H1 (cell line): ENCODE results near the gene CMTR1. TPM values are rescaled to one million over a fixed set of nuclear protein-coding genes. Genes with fewer than 3 reads are reported as not detected.

ENCODE experiments used
- CBX8 ChIP-seq: fragments of 300-800, 300-1000 bp; sonication (generic); IDR thresholded peaks from 2 replicates; pipeline ENCODE4 v1.7.1; 2016; ENCODE audit warnings: low read depth, low read length, borderline replicate concordance
- CHD2 ChIP-seq: IDR thresholded peaks from 2 replicates; pipeline ENCODE4 v1.6.1; 2012; ENCODE audit warnings: low read length, improper control_type of control experiment
- EZH2 ChIP-seq: fragments of 200-600 bp; sonication (generic); IDR thresholded peaks from 2 replicates; pipeline ENCODE4 v1.7.1; 2012; ENCODE audit warnings: low read depth, mild to moderate bottlenecking, moderate library complexity, low read length, inconsistent platforms; ENCODE audit not compliant: severe bottlenecking
- POU5F1 ChIP-seq: IDR thresholded peaks from 2 replicates; pipeline ENCODE4 v1.6.1; 2011; ENCODE audit warnings: low read depth, mild to moderate bottlenecking, low read length, moderate library complexity
- RBBP5 ChIP-seq: IDR thresholded peaks from 2 replicates; pipeline ENCODE4 v1.7.1; 2012; ENCODE audit warnings: low read depth, mild to moderate bottlenecking, inconsistent platforms, low read length, moderate library complexity, borderline replicate concordance
- SIX5 ChIP-seq: IDR thresholded peaks from 2 replicates; pipeline ENCODE4 v1.6.1; 2011; ENCODE audit warnings: mild to moderate bottlenecking, low read depth, low read length
- SP4 ChIP-seq: IDR thresholded peaks from 2 replicates; pipeline ENCODE4 v1.6.1; 2012; ENCODE audit warnings: low read length, inconsistent platforms
- TCF12 ChIP-seq: IDR thresholded peaks from 2 replicates; pipeline ENCODE4 v1.6.1; 2011; ENCODE audit warnings: low read depth, mild to moderate bottlenecking, low read length
- polyA plus RNA-seq, 7 experiments: library from polyadenylated mRNA; depleted of rRNA in 3 of 7; stranded (reverse) in 5 of 7; unstranded in 2 of 7; fragments of >200 nt in 5 of 7; fragments of 200-250 nt in 2 of 7; gene quantifications; 1 replicate in 5 of 7; 2 replicates in 1 of 7; 4 replicates in 1 of 7; pipeline versions ENCODE4 v1.2.1 to v1.2.3, GENCODE V29; 2011 to 2013; ENCODE audit warnings: missing spikeins in 2 of 7, mixed read lengths in 2 of 7
- total RNA-seq: library from RNA; stranded (reverse); fragmentation: NEBNext Ultra II Directional; extraction: Animal tissue kit (Norgen Biotek cat#: 25700); gene quantifications from 2 replicates; pipeline ENCODE4 v1.2.1, GENCODE V29; 2021
- TF ChIP-seq, protein P1 (sequence below): fragments of 300-600 bp; sonication (generic); IDR thresholded peaks from 2 replicates; pipeline ENCODE4 v1.7.1; 2012; ENCODE audit warnings: low read length, moderate library complexity, mild to moderate bottlenecking, inconsistent platforms; ENCODE audit not compliant: insufficient replicate concordance
- TF ChIP-seq, protein P2 (sequence below), 3 experiments: IDR thresholded peaks; 1 replicate in 2 of 3; 2 replicates in 1 of 3; pipeline versions ENCODE4 v1.5.1 to v1.6.1; 2011; ENCODE audit warnings: low read length in 3 of 3, mild to moderate bottlenecking in 3 of 3, inconsistent platforms in 2 of 3, low read depth in 1 of 3, moderate library complexity in 1 of 3; ENCODE audit not compliant: insufficient read depth in 1 of 3; ENCODE audit errors: control extremely low read depth in 1 of 3

The CMTR1 gene
- total and polyA plus RNA-seq, 2 of the 8 experiments (the other 6 are each of a cell fraction or from before 2014, with no cell fraction given), result 15.2 to 33.1 TPM

DNA sequence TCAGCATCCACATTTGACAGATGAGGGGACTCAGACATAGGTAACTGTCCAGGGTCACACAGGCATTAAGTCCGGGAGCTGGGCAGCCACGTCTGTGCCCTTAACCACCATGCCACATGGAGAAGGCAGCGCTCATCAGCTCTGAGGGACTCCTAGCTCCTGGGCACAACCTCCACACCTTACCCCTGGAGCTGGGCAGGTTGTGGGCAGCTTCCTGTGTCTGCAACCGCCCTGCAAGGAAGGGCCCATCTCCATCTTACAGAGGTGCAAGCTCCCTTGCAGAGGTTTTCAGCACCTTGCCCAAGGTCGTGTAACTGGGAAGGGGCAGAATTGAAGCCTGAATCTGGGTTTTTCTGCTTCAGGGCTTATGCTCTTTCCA lies 58.8 kb downstream of the CMTR1 start (continued):
- TF ChIP-seq, protein P1, sequence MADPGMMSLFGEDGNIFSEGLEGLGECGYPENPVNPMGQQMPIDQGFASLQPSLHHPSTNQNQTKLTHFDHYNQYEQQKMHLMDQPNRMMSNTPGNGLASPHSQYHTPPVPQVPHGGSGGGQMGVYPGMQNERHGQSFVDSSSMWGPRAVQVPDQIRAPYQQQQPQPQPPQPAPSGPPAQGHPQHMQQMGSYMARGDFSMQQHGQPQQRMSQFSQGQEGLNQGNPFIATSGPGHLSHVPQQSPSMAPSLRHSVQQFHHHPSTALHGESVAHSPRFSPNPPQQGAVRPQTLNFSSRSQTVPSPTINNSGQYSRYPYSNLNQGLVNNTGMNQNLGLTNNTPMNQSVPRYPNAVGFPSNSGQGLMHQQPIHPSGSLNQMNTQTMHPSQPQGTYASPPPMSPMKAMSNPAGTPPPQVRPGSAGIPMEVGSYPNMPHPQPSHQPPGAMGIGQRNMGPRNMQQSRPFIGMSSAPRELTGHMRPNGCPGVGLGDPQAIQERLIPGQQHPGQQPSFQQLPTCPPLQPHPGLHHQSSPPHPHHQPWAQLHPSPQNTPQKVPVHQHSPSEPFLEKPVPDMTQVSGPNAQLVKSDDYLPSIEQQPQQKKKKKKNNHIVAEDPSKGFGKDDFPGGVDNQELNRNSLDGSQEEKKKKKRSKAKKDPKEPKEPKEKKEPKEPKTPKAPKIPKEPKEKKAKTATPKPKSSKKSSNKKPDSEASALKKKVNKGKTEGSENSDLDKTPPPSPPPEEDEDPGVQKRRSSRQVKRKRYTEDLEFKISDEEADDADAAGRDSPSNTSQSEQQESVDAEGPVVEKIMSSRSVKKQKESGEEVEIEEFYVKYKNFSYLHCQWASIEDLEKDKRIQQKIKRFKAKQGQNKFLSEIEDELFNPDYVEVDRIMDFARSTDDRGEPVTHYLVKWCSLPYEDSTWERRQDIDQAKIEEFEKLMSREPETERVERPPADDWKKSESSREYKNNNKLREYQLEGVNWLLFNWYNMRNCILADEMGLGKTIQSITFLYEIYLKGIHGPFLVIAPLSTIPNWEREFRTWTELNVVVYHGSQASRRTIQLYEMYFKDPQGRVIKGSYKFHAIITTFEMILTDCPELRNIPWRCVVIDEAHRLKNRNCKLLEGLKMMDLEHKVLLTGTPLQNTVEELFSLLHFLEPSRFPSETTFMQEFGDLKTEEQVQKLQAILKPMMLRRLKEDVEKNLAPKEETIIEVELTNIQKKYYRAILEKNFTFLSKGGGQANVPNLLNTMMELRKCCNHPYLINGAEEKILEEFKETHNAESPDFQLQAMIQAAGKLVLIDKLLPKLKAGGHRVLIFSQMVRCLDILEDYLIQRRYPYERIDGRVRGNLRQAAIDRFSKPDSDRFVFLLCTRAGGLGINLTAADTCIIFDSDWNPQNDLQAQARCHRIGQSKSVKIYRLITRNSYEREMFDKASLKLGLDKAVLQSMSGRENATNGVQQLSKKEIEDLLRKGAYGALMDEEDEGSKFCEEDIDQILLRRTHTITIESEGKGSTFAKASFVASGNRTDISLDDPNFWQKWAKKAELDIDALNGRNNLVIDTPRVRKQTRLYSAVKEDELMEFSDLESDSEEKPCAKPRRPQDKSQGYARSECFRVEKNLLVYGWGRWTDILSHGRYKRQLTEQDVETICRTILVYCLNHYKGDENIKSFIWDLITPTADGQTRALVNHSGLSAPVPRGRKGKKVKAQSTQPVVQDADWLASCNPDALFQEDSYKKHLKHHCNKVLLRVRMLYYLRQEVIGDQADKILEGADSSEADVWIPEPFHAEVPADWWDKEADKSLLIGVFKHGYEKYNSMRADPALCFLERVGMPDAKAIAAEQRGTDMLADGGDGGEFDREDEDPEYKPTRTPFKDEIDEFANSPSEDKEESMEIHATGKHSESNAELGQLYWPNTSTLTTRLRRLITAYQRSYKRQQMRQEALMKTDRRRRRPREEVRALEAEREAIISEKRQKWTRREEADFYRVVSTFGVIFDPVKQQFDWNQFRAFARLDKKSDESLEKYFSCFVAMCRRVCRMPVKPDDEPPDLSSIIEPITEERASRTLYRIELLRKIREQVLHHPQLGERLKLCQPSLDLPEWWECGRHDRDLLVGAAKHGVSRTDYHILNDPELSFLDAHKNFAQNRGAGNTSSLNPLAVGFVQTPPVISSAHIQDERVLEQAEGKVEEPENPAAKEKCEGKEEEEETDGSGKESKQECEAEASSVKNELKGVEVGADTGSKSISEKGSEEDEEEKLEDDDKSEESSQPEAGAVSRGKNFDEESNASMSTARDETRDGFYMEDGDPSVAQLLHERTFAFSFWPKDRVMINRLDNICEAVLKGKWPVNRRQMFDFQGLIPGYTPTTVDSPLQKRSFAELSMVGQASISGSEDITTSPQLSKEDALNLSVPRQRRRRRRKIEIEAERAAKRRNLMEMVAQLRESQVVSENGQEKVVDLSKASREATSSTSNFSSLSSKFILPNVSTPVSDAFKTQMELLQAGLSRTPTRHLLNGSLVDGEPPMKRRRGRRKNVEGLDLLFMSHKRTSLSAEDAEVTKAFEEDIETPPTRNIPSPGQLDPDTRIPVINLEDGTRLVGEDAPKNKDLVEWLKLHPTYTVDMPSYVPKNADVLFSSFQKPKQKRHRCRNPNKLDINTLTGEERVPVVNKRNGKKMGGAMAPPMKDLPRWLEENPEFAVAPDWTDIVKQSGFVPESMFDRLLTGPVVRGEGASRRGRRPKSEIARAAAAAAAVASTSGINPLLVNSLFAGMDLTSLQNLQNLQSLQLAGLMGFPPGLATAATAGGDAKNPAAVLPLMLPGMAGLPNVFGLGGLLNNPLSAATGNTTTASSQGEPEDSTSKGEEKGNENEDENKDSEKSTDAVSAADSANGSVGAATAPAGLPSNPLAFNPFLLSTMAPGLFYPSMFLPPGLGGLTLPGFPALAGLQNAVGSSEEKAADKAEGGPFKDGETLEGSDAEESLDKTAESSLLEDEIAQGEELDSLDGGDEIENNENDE, result no peak
- no peak for TF ChIP-seq SP4
- TF ChIP-seq TCF12, result no peak
- no peak for TF ChIP-seq CBX8
- no peak for TF ChIP-seq RBBP5
- TF ChIP-seq, protein P2, sequence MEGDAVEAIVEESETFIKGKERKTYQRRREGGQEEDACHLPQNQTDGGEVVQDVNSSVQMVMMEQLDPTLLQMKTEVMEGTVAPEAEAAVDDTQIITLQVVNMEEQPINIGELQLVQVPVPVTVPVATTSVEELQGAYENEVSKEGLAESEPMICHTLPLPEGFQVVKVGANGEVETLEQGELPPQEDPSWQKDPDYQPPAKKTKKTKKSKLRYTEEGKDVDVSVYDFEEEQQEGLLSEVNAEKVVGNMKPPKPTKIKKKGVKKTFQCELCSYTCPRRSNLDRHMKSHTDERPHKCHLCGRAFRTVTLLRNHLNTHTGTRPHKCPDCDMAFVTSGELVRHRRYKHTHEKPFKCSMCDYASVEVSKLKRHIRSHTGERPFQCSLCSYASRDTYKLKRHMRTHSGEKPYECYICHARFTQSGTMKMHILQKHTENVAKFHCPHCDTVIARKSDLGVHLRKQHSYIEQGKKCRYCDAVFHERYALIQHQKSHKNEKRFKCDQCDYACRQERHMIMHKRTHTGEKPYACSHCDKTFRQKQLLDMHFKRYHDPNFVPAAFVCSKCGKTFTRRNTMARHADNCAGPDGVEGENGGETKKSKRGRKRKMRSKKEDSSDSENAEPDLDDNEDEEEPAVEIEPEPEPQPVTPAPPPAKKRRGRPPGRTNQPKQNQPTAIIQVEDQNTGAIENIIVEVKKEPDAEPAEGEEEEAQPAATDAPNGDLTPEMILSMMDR (IDR thresholded peaks at IDR 0.05; ENCODE audit: control extremely low read depth in 1 of 3, insufficient read depth in 1 of 3, low read depth in 1 of 3, low read length in 3 of 3), result no peak
- no peak for TF ChIP-seq CHD2
- TF ChIP-seq POU5F1, result no peak
- TF ChIP-seq SIX5, result no peak
- TF ChIP-seq EZH2, result no peak
